ENCODE results near the gene FRMD4A.

GRCh38 chr10:13717936-13718772 lies 612.6 kb downstream of the FRMD4A start:
- TF ChIP-seq USF2 (IDR thresholded peaks at IDR 0.05; ENCODE audit: low read depth, low read length), result no peak
- no peak for TF ChIP-seq CTCF (conservative IDR thresholded peaks at IDR 0.05; ENCODE audit: low read depth, low read length)
- TF ChIP-seq FOS (IDR thresholded peaks at IDR 0.05; ENCODE audit: low read depth, low read length), result no peak
- TF ChIP-seq ELK1 (IDR thresholded peaks at IDR 0.05; ENCODE audit: borderline replicate concordance, low read depth, low read length), result no peak
- TF ChIP-seq MXI1 (IDR thresholded peaks at IDR 0.05; ENCODE audit: borderline replicate concordance, low read depth, low read length), result peak; percentile 68; the same call in 1 of the 2 replicates

Data from IMR-90 (cell line).